HepG2 (cell line): ENCODE results near the gene DNMT1. TPM values are rescaled to one million over a fixed set of nuclear protein-coding genes. Genes with fewer than 3 reads are reported as not detected.

ENCODE experiments used
- ATAC-seq: fragments of 200-7000 bp; cut with Tn5 transposase; 3 replicates; pipeline ENCODE4 v1.9.1; 2020; ENCODE audit warnings: mild to moderate bottlenecking, moderate library complexity
- BruUV-seq: library from RNA; stranded (reverse); fragments of 400-500 nt; replicated peaks from 2 replicates; lab custom pipeline; 2021; lab: Mats Ljungman, UMichigan
- CTCF ChIA-PET: fragments of 300-600 bp; formaldehyde crosslinking; extraction: SDS; loops from one replicate; lab custom pipeline; 2021; ENCODE audit warnings: low total read pairs, inconsistent platforms, low intra/inter-chr PET ratio; lab: Yijun Ruan, JAX
- POLR2A ChIA-PET: fragments of 350-600 bp; sonication (Branson Sonifier 250); formaldehyde crosslinking; loops from one replicate; lab custom pipeline; 2020; ENCODE audit warnings: antibody characterized with exemption, inconsistent platforms; lab: Yijun Ruan, JAX
- DNase-seq: peaks from one replicate; pipeline ENCODE4 v3.0.0-alpha.2; 2015; ENCODE audit warnings: low spot score
- FAIRE-seq: peaks from 3 replicates; lab custom pipeline; 2011; peaks lifted over from hg19 to GRCh38; lab: Jason Lieb, UNC
- H2AFZ ChIP-seq: one replicate; pipeline ENCODE4 v1.6.1; 2011; ENCODE audit warnings: low read length, inconsistent platforms
- H3K27ac ChIP-seq: fragments of 300-600 bp; 3 replicates; pipeline ENCODE4 v1.8.0; 2011; ENCODE audit warnings: mixed run types, mild to moderate bottlenecking, mixed read lengths, low read length, inconsistent platforms; ENCODE audit not compliant: insufficient read depth; ENCODE audit errors: extremely low read length
- H3K27me3 ChIP-seq, 2 experiments: fragments of 200-600 bp in 1 of 2; 2 replicates in 1 of 2; 3 replicates in 1 of 2; pipeline versions ENCODE4 v1.6.0 to v1.8.0; 2011; ENCODE audit warnings: low read length in 2 of 2, mild to moderate bottlenecking in 2 of 2, moderate library complexity in 2 of 2, inconsistent platforms in 1 of 2; ENCODE audit not compliant: insufficient read depth in 2 of 2, control insufficient read depth in 1 of 2
- H3K36me3 ChIP-seq, 2 experiments: fragments of 200-600 bp in 1 of 2; replicated peaks in 1 of 2; 2 replicates in 1 of 2; 3 replicates in 1 of 2; pipeline versions ENCODE4 v1.5.1 to v1.8.0; 2011; ENCODE audit warnings: low read length in 2 of 2, inconsistent platforms in 1 of 2; ENCODE audit not compliant: insufficient read depth in 2 of 2, control insufficient read depth in 1 of 2
- H3K4me1 ChIP-seq: 2 replicates; pipeline ENCODE4 v1.5.1; 2012; ENCODE audit warnings: low read length, inconsistent platforms; ENCODE audit not compliant: insufficient read depth
- H3K4me2 ChIP-seq: 2 replicates; pipeline ENCODE4 v1.6.0; 2011; ENCODE audit warnings: low read depth, low read length, inconsistent platforms
- H3K4me3 ChIP-seq, 3 experiments: fragments of 200-600 bp in 1 of 3; sonication (generic), shearing (Covaris generic) in 1 of 3; replicated peaks in 1 of 3; 2 replicates each; pipeline ENCODE4 v1.5.1; 2011 to 2016; ENCODE audit warnings: low read length in 3 of 3, inconsistent platforms in 2 of 3, low read depth in 2 of 3, mild to moderate bottlenecking in 2 of 3, control low read depth in 1 of 3, mixed read lengths in 1 of 3; ENCODE audit not compliant: insufficient read depth in 1 of 3
- H3K79me2 ChIP-seq: one replicate; pipeline ENCODE4 v1.6.1; 2011; ENCODE audit warnings: low read length, inconsistent platforms; ENCODE audit not compliant: insufficient read depth
- H3K9ac ChIP-seq: 2 replicates; pipeline ENCODE4 v1.6.0; 2011; ENCODE audit warnings: mild to moderate bottlenecking, low read depth, low read length, inconsistent platforms; ENCODE audit not compliant: insufficient read depth
- H3K9me3 ChIP-seq: 2 replicates; pipeline ENCODE4 v1.5.1; 2012; ENCODE audit warnings: mild to moderate bottlenecking, low read length
- H4K20me1 ChIP-seq: 2 replicates; pipeline ENCODE4 v1.6.0; 2011; ENCODE audit warnings: inconsistent platforms, mild to moderate bottlenecking, low read length, moderate library complexity; ENCODE audit not compliant: insufficient read depth
- JARID2 ChIP-seq: sonication (generic); formaldehyde crosslinking; IDR thresholded peaks from 2 replicates; pipeline ENCODE4 v1.8.1; 2023; ENCODE audit warnings: missing genetic modification reagents, inconsistent platforms; ENCODE audit not compliant: insufficient replicate concordance
- MAFF ChIP-seq: IDR thresholded peaks from 2 replicates; pipeline ENCODE4 v1.6.1; 2011; ENCODE audit warnings: low read depth, low read length, improper control_type of control experiment
- NR1H2 ChIP-seq: sonication (generic); formaldehyde crosslinking; IDR thresholded peaks from 2 replicates; pipeline ENCODE4 v1.8.1; 2022; ENCODE audit warnings: low read depth, missing genetic modification reagents, borderline replicate concordance
- PHF20 ChIP-seq: sonication (generic); formaldehyde crosslinking; IDR thresholded peaks from 2 replicates; pipeline ENCODE4 v1.5.0; 2020; ENCODE audit warnings: mild to moderate bottlenecking, missing genetic modification reagents
- RFXAP ChIP-seq: sonication (generic); formaldehyde crosslinking; IDR thresholded peaks from 2 replicates; pipeline ENCODE4 v1.4.0; 2020; ENCODE audit warnings: missing genetic modification reagents, borderline replicate concordance
- ZNF263 ChIP-seq: sonication (generic); formaldehyde crosslinking; IDR thresholded peaks from 2 replicates; pipeline ENCODE4 v1.4.0; 2020; ENCODE audit warnings: missing genetic modification reagents
- ZNF33B ChIP-seq: sonication (generic); formaldehyde crosslinking; IDR thresholded peaks from 2 replicates; pipeline ENCODE4 v1.5.1; 2020; ENCODE audit warnings: mild to moderate bottlenecking, missing genetic modification reagents
- ZNF383 ChIP-seq: sonication (generic); formaldehyde crosslinking; IDR thresholded peaks from 2 replicates; pipeline ENCODE4 v1.4.0; 2020; ENCODE audit warnings: missing genetic modification reagents, mild to moderate bottlenecking, borderline replicate concordance
- ZNF614 ChIP-seq: IDR thresholded peaks from 2 replicates; pipeline ENCODE4 v1.6.1; 2018; ENCODE audit warnings: missing biosample characterization, missing genetic modification reagents, inconsistent platforms, borderline replicate concordance
- WGBS: methylation state at CpG from one replicate; pipeline ENCODE4 v1.1.6; 2017; ENCODE audit warnings: low lambda C conversion rate; 5-methylcytosine and 5-hydroxymethylcytosine counted together
- in situ Hi-C: cut with HindIII; loops from 2 replicates; pipeline ENCODE4 v1.10.0; 2017; ENCODE audit warnings: low pct_unique_long_range_greater_than_20kb; ENCODE audit not compliant: extremely low pct_ligation_motif_present
- intact Hi-C: fragments of 100-400 bp; cut with micrococcal nuclease; formaldehyde crosslinking; loops from one replicate; pipeline ENCODE4 v1.10.0; 2022; ENCODE audit not compliant: unreplicated experiment
- polyA plus RNA-seq, 8 experiments: library from polyadenylated mRNA; depleted of rRNA in 3 of 8; stranded (reverse) in 7 of 8; unstranded in 1 of 8; fragments of >200 nt; fragmentation: Illumina TruSeq in 4 of 8; extraction: Trizol in 4 of 8; gene quantifications; 2 replicates each; pipeline versions ENCODE4 v1.2.1 to v1.2.3, GENCODE V29; 2011 to 2016; ENCODE audit warnings: low read depth in 4 of 8, missing spikeins in 1 of 8, mixed read lengths in 1 of 8; ENCODE audit not compliant: insufficient read depth in 1 of 8
- total RNA-seq, 5 experiments: library from RNA; depleted of rRNA; stranded (reverse); fragments of >200 nt; fragmentation: Illumina TruSeq; extraction: Trizol; gene quantifications; 2 replicates each; pipeline ENCODE4 v1.2.3, GENCODE V29; 2016; ENCODE audit warnings: low read depth in 1 of 5
- TF ChIP-seq, protein P1 (sequence below): sonication (generic); formaldehyde crosslinking; IDR thresholded peaks from 2 replicates; pipeline ENCODE4 v1.8.1; 2023; ENCODE audit warnings: mild to moderate bottlenecking, inconsistent platforms, moderate library complexity, missing genetic modification reagents, borderline replicate concordance
- TF ChIP-seq, protein P2 (sequence below): sonication (generic); formaldehyde crosslinking; IDR thresholded peaks from 2 replicates; pipeline ENCODE4 v1.4.0; 2020; ENCODE audit warnings: missing genetic modification reagents, mild to moderate bottlenecking, borderline replicate concordance
- TF ChIP-seq, protein P3 (sequence below): sonication (generic); formaldehyde crosslinking; IDR thresholded peaks from 2 replicates; pipeline ENCODE4 v1.4.0; 2020; ENCODE audit warnings: mild to moderate bottlenecking, missing genetic modification reagents

Gene DNMT1
- total and polyA plus RNA-seq, 2 of the 13 experiments (the other 11 are each of a cell fraction or from before 2014, with no cell fraction given), result 31.2 to 91.1 TPM

DNA sequence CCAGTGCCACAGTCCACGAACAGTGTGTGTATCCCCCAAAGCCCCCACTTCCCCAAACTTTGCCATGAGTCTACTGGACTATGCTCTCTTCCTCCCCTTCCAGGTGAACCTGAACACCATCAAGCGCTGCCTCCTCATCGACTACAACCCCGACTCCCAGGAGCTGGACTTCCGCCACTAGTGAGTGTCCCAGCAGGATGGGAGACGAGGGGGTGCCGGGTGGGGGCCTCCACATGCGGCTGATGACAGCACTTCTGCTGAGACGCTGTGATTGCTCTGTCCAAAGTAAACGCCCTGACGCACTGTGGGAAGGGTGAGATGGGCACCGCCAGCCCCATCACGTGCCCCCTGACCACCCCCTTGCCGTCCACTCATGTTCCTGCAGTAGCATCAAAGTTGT, 85.2 kb downstream of the DNMT1 start:
- Histone ChIP-seq H3K27me3 (no peaks in the 10 kb centered on the region; a peak in 1 of 5 replicates), H3K9ac (no peak overlapping the region), H3K4me2 (no peak overlapping the region), H2AFZ (no peak overlapping the region), H3K4me3 (no peak overlapping the region), H3K9me3 (no peaks in the 10 kb centered on the region), H4K20me1 (peaks cover 10% of the 10 kb centered on the region; the same call in 1 of the 2 replicates), H3K36me3 (peaks cover 24 to 42% of the 10 kb centered on the region in 2 experiments), H3K4me1 (peaks cover 45% of the 10 kb centered on the region), H3K79me2 (peaks cover 19% of the 10 kb centered on the region), H3K27ac (no peak overlapping the region)
- POLR2A ChIA-PET, result no interaction called here
- TF ChIP-seq, protein P1, sequence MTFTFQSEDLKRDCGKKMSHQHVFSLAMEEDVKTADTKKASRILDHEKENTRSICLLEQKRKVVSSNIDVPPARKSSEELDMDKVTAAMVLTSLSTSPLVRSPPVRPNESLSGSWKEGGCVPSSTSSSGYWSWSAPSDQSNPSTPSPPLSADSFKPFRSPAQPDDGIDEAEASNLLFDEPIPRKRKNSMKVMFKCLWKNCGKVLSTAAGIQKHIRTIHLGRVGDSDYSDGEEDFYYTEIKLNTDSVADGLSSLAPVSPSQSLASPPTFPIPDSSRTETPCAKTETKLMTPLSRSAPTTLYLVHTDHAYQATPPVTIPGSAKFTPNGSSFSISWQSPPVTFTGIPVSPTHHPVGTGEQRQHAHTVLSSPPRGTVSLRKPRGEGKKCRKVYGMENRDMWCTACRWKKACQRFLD, result no peak
- TF ChIP-seq, protein P2, sequence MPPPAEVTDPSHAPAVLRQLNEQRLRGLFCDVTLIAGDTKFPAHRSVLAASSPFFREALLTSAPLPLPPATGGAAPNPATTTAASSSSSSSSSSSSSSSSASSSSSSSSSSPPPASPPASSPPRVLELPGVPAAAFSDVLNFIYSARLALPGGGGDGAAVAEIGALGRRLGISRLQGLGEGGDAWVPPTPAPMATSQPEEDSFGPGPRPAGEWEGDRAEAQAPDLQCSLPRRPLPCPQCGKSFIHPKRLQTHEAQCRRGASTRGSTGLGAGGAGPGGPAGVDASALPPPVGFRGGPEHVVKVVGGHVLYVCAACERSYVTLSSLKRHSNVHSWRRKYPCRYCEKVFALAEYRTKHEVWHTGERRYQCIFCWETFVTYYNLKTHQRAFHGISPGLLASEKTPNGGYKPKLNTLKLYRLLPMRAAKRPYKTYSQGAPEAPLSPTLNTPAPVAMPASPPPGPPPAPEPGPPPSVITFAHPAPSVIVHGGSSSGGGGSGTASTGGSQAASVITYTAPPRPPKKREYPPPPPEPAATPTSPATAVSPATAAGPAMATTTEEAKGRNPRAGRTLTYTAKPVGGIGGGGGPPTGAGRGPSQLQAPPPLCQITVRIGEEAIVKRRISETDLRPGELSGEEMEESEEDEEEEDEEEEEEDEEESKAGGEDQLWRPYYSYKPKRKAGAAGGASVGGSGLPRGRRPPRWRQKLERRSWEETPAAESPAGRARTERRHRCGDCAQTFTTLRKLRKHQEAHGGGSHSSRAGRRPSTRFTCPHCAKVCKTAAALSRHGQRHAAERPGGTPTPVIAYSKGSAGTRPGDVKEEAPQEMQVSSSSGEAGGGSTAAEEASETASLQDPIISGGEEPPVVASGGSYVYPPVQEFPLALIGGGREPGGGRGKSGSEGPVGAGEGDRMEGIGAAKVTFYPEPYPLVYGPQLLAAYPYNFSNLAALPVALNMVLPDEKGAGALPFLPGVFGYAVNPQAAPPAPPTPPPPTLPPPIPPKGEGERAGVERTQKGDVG, result no peak
- TF ChIP-seq ZNF614 (CRISPR knock-in tag) (no peak), MAFF (no peak), ZNF383 (no peak), RFXAP (no peak), NR1H2 (CRISPR knock-in tag) (no peak), ZNF263 (CRISPR knock-in tag) (no peak), JARID2 (CRISPR knock-in tag) (no peak), ZNF33B (CRISPR knock-in tag) (no peak), PHF20 (no peak)
- TF ChIP-seq, protein P3, sequence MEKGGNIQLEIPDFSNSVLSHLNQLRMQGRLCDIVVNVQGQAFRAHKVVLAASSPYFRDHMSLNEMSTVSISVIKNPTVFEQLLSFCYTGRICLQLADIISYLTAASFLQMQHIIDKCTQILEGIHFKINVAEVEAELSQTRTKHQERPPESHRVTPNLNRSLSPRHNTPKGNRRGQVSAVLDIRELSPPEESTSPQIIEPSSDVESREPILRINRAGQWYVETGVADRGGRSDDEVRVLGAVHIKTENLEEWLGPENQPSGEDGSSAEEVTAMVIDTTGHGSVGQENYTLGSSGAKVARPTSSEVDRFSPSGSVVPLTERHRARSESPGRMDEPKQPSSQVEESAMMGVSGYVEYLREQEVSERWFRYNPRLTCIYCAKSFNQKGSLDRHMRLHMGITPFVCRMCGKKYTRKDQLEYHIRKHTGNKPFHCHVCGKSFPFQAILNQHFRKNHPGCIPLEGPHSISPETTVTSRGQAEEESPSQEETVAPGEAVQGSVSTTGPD (CRISPR knock-in tag), result no peak
- WGBS, result 97% methylated on average over 5 of the region's 14 CpGs
- no peak for ATAC-seq
- in situ Hi-C loops (no loop called here), intact Hi-C loops (no loop called here)
- no peak for FAIRE-seq
- CTCF ChIA-PET, result no interaction called here
- no TSS peak for BruUV-seq
- DNase-seq, result no peak
